NCI-H2029 (cell line): ENCODE results near the gene SAV1.
"Not testable (repeated sequence)": the region's sequence is repeated elsewhere in the genome, so short reads cannot be mapped to it uniquely, and the experiment has no call there.

Experiments used
- DNase-seq: peaks from one replicate; lab custom pipeline; 2025; lab: John Stamatoyannopoulos, UW

The SAV1 gene

DNA sequence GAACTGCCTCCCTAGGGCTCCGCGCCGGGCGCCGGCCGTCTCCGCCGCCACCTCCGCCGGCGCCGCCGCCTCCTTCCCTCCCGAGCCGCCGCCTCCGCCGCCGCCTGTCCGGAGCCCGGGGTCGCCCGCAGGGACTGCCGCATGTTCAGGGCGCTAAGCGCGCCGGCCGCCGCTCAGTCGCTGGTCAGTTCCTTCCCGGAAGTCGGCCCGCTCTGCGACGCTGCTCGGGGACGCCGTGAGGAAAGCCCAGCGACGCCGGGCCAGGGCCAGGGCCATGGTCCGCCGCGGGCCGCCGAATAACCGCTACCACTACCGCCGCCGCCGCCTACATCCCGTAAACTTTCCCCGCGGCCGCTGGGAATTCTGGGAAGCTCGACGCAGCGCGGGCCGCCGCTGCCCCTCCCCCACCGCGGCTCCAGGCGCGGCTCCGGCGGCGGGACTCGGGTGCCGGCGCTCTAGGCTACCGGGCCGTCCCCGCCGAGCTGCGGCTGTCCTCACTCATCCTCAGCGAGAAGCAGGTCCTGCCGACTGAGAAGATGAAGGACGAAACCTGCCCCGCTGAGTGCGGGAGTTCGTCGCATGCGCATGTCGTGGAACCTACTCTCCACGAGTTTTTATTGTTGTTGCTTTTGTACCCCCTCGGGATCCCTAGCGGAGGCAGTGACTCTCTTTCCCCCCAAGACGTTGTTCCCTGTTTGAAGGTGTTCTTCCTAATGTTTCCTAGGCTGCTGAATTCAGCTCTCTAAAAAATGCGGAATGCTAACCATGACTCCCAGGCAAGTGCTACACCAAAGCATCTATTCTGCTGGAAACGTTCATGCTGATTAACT, at the start of gene SAV1:
TSS of gene SAV1 (minus strand) at position 311 of the 830 bp plus-strand sequence. CDS start 339 bp downstream, outside the sequence.
- peak; percentile 80 for DNase-seq

- no peak for DNase-seq
Measured at GRCh38 chr14:50717811-50718210, 49.7 kb upstream of the SAV1 start.

DNA sequence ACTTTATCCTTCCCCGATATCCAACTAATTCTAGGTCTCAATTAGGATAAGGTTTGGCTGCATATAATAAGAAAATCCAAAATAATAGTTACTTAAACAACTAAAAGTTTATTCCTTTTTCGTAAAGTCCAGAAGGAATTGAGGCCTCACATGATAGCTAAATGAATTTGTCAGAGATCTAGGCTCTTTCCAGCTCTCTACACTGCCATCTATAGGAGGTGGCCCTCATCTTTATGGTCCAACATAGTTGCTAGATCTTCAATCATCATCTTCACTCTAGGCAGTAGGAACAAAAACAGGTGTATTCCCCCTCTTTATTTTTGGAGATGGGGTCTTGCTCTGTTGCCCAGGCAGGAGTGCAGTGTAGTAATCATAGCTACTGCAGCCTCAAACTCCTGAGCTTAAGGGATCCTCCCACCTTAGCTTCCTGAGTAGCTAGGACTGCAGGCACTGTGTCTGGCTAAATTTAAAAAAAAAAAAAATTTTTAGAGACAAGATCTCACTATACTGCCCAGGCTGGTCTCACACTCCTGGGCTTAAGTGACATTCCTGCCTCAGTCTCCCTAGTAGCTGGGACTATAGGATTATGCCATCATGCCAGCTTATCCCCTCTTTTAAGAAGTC, 46.5 kb upstream of the SAV1 start:
- DNase-seq = no peak

GRCh38 chr14:50711043-50711442, 42.9 kb upstream of the SAV1 start:
- DNase-seq = no peak

GRCh38 chr14:50705026-50705593, 37.0 kb upstream of the SAV1 start:
- no peak for DNase-seq

GRCh38 chr14:50704454-50705010, 36.4 kb upstream of the SAV1 start:
- DNase-seq = no peak

DNA sequence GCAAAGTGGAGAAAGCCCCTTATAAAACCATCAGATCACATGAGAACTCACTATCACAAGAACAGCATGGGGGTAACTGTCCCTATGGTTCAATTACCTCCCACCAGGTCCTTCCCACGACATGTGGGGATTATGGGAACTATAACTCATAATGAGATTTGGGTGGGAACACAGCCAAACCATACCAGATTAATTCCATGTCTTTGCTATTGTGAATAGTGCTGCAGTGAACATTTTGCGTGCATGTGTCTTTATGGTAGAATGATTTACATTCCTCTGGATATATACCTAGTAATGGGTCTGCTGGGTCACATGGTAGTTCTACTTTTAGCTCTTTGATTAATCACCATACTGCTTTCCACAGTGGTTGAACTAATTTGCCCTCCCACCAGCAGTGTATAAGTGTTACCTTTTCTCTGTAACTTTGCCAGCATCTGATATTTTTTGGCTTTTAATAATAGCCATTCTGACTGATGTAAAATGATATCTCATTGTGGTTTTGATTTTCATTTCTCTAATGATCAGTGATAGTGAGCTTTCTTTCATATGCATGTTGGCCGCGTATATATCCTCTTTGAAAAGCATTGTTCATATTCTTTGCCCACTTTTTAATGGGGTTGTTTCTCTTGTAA, 29.7 kb upstream of the SAV1 start:
- no peak for DNase-seq

DNA sequence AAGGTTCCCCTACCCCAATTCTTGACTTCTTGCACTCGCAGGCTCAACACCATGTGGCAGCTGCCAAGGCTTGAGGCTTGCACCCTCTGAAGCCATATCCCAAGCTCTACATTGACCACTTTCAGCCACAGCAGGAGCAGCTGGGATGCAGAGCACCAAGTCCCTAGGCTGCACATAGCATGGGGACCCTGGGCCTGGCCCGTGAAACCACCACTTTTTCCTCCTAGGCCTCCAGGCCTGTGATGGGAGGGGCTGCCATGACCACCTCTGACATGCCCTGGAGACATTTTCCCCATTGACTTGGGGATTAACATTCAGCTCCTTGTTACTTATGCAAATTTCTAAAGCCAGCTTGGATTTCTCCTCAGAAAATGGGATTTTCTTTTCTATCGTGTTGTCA, 26.2 kb upstream of the SAV1 start:
- not testable (repeated sequence) for DNase-seq

DNA sequence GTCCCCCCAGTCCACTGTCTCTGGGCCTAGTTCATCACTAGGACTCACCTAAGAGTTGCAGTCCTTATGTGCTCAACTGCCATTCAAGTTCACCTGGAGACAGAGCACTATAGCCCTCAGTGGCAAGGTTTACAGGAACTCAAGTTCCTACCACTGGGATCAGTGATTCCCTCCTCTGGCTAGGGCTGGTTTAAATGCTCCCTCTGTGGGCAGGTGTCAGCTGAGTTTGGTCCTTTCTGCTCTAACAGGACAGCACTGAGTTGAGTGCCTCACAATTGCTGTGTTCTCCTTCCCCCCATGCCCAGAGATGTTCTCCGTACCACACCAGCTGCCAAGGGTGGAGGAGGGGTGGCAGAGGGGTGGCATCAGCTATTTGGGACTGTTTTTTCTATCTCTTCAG, 20.8 kb upstream of the SAV1 start:
- no peak for DNase-seq

- DNase-seq = no peak
Measured at GRCh38 chr14:50679674-50680073, 11.6 kb upstream of the SAV1 start.

DNA sequence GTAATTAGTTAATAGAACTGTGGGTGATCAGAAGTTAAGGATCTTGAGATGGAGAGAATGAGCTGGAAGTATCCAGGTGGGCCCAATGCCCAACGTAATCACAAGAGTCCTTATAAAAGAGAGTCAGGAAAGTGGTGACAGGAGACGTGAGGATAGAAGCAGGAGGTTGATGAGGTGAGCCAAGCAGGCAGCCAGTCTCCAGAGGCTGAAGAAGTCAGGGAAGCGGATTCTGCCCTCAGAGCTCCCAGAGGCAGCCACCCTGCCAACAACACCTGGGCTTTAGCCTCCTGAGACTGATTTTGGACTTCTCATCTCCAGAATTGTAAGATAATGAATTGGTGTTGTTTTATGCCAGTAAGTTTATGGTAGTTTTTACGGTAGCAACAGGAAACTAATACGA, 10.1 kb upstream of the SAV1 start:
- no peak for DNase-seq

DNA sequence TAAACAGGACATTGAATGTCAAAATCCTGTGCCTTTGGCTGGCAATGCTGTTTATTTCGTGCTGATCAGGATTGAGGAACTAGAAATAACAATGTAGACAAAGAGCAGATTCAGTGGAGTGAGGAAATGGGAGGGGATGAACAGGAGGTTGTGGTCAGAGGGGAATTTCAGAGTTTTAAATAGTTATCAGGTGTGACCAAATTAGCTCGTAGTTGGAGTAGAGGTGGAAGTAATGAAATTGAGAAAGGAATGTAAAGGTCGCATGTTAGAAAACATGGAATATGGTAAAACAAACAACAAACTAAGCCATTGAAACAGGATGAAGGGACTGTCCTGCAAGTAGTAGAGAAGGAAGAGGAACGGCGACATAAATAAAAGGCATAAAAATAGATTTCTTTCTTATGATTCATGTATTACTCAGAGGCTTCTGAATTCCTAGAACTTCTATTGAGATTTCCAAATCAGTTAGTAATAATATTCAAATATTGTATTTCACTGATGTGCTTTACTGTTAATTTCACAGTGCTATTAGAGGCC, 9.5 kb upstream of the SAV1 start:
- DNase-seq = no peak

GRCh38 chr14:50676814-50677516, 8.9 kb upstream of the SAV1 start:
- DNase-seq = no peak

DNA sequence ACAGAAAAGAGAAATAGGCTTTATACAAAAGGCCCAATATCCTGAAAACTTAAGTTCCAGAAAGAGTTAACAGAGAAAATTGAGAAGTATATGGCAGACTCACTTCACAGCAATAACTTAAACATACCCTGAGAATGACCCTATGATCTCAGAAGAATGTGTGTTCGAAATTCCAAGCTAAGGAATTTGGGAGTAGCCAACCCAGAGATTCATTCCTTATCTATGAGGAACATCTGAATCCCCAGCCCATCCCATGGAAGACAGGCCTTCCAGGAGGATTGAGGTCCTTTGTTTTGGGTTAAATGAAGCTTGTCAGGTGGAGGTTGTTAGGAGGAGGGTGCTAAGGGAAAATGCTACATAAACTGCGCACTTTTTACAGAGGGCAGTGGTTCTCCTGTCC, 7.5 kb upstream of the SAV1 start:
- no peak for DNase-seq

DNA sequence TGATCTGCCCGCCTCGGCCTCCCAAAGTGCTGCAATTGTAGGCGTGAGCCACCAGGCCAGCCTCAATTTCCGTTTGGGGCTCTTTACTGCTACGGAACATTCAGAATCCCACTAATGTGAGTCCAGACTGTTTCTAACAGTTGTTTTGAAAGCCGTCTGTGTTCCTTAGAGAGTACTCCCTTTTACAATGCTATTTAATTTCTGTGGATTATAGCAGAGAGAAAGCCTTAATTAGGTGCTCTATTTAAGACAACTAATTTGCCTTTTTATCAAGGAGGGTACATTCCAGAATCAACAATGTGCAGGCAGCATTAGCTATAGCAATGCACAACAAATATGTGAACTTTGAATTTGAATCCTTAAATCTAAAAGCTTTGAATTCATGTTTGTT, 2.8 kb upstream of the SAV1 start:
- DNase-seq = no peak

- DNase-seq = no peak
Measured at GRCh38 chr14:50670196-50670865, 2.2 kb upstream of the SAV1 start.

GRCh38 chr14:50669441-50669986, 1.4 kb upstream of the SAV1 start:
- DNase-seq = no peak

GRCh38 chr14:50668826-50669143, 679 bp upstream of the SAV1 start:
- no peak for DNase-seq

GRCh38 chr14:50667684-50667995, 466 bp downstream of the SAV1 start:
- DNase-seq = peak; percentile 33

DNA sequence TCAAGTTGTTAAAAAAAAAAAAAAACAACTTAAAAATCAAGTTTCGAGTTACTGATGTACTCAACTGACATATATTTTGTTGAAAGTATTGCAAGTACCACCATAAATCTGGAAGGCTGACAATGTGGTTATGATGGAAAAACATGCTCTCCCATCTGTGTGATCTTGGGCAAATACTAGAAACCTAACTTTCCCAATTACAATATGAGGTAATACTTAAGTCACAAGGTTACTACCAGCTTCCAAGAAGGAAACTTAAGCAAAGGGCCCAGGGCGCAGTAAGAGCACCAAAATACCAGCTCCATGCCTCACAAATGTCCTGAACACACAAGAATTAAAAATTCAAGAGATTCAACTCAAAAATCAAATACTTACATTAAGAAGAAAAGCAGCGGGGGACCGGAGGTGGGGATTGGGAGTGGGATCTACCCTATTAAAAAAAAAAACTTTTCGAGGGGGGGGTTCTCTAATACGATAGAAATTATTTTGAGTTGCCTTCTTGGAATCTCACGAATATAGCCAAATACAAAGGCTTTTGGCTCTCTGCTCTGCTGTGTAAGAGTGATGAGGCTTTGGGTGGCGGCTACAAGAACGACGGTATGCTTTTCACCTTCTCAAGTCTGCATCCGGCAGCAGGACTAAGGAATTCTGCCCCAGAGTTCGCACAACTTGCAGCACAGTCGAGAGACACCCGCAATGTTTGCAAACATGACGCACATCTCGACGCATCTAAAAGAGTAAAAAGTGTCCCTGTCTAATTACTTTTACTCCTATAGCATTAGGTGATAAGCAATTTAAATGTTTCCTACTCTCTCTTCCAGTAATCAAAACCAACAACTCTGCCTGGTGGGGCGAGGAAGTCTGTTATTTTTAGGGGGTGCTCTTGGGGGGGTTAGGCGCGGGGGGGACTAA, 1.1 kb downstream of the SAV1 start:
- DNase-seq = peak; percentile 7
